ENCODE data around the gene B4GALNT1. TPM values are rescaled to one million over a fixed set of nuclear protein-coding genes. Genes with fewer than 3 reads are reported as not detected.
"Not testable (repeated sequence)": the region's sequence is repeated elsewhere in the genome, so short reads cannot be mapped to it uniquely, and the experiment has no call there.

B4GALNT1 gene
- total RNA-seq, 4 donors from 2014 or later = 0.36 to 3.0 (median 1.0) TPM

- ATAC-seq (ENCODE audit: low FRiP score) (peak; percentile 98), DNase-seq (ENCODE audit: low spot score) (peak; percentile 43)
Observed at GRCh38 chr12:57590864-57591781, 41.9 kb downstream of the B4GALNT1 start, which contains the start of gene PIP4K2C. Gene PIP4K2C, plus strand, starts transcription at chr12:57591192. Its CDS starts 98 bp downstream, at chr12:57591290.

GRCh38 chr12:57590479-57590863 lies 42.5 kb downstream of the B4GALNT1 start:
- TF ChIP-seq CTCF (IDR thresholded peaks at IDR 0.05) = no peak
- ATAC-seq (ENCODE audit: low FRiP score) (no peak), DNase-seq (ENCODE audit: low spot score) (no peak)

More at GRCh38 chr12:57590864-57591781, 41.9 kb downstream of the B4GALNT1 start, which contains the start of gene PIP4K2C:
- no peak for TF ChIP-seq CTCF (IDR thresholded peaks at IDR 0.05)

- ATAC-seq (ENCODE audit: low FRiP score); DNase-seq (ENCODE audit: low spot score): not testable (repeated sequence)
Observed at GRCh38 chr12:57588951-57589610, 43.9 kb downstream of the B4GALNT1 start.

GRCh38 chr12:57586832-57587429 lies 46.1 kb downstream of the B4GALNT1 start:
- no peak for ATAC-seq (ENCODE audit: low FRiP score)
- DNase-seq (ENCODE audit: low spot score) = no peak
- TF ChIP-seq CTCF (IDR thresholded peaks at IDR 0.05) = no peak

- DNase-seq (ENCODE audit: low spot score) = no peak
- no peak for TF ChIP-seq CTCF (IDR thresholded peaks at IDR 0.05)
- ATAC-seq (ENCODE audit: low FRiP score) = no peak
Observed at GRCh38 chr12:57586128-57586527, 46.9 kb downstream of the B4GALNT1 start.

- TF ChIP-seq CTCF (IDR thresholded peaks at IDR 0.05) = no peak
- ATAC-seq (ENCODE audit: low FRiP score) (no peak), DNase-seq (ENCODE audit: low spot score) (no peak)
Observed at GRCh38 chr12:57585156-57585555, 47.8 kb downstream of the B4GALNT1 start.

GRCh38 chr12:57584690-57585089 lies 48.3 kb downstream of the B4GALNT1 start:
- DNase-seq (ENCODE audit: low spot score) (no peak), ATAC-seq (ENCODE audit: low FRiP score) (no peak)
- no peak for TF ChIP-seq CTCF (IDR thresholded peaks at IDR 0.05)
